Measurements from ENCODE around the gene PBX3. TPM values are rescaled to one million over a fixed set of nuclear protein-coding genes. Genes with fewer than 3 reads are reported as not detected.
A peak's percentile ranks its signal among the peaks of the same experiment; 100 is the strongest.

The PBX3 gene
- total and polyA plus RNA-seq, 12 donors, result 14.5 to 79.6 (median 56.3) TPM

GRCh38 chr9:125703662-125704061 is 43.5 kb upstream of the PBX3 start:
- no peak overlapping the region for H3K27ac ChIP-seq
- no peak for DNase-seq
- intact Hi-C loops (cut with DNase I), result no loop called here
- H3K4me1 ChIP-seq, result peaks cover 5 to 39% (median 19%) of the 10 kb centered on the region in 9 donors
- no peaks in the 10 kb centered on the region for H3K9me3 ChIP-seq
- H3K4me3 ChIP-seq, result no peak overlapping the region
- 85% methylated on average over 4 of the region's 4 CpGs for WGBS, 2 donors
- TF ChIP-seq, protein P1, sequence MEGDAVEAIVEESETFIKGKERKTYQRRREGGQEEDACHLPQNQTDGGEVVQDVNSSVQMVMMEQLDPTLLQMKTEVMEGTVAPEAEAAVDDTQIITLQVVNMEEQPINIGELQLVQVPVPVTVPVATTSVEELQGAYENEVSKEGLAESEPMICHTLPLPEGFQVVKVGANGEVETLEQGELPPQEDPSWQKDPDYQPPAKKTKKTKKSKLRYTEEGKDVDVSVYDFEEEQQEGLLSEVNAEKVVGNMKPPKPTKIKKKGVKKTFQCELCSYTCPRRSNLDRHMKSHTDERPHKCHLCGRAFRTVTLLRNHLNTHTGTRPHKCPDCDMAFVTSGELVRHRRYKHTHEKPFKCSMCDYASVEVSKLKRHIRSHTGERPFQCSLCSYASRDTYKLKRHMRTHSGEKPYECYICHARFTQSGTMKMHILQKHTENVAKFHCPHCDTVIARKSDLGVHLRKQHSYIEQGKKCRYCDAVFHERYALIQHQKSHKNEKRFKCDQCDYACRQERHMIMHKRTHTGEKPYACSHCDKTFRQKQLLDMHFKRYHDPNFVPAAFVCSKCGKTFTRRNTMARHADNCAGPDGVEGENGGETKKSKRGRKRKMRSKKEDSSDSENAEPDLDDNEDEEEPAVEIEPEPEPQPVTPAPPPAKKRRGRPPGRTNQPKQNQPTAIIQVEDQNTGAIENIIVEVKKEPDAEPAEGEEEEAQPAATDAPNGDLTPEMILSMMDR (IDR thresholded peaks at IDR 0.05), result no peak
- ATAC-seq, result no peak
- H3K36me3 ChIP-seq, result no peaks in the 10 kb centered on the region
- no peaks in the 10 kb centered on the region for H3K27me3 ChIP-seq

DNA sequence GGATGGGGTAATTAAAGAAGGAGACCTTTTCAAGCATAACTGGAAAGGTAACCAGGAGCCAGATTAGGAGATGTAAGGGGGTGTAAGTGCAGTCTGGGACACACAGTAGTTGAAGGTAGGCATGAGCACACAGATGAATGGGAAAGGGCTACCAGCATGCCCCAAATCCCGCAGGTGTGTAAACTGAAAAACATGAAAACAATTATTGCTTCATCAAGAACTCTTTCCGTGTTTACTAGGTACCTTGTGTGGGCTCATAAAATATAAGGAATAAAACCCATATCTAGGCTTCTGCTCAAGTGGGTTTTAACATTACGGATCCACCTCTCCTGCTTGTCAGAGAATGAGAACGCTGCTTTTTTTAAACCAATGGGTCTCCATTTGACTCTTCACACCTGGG is 41.3 kb upstream of the PBX3 start:
- H3K9me3 ChIP-seq, result no peaks in the 10 kb centered on the region
- 83 to 89% methylated on average over 4 of the region's 4 CpGs for WGBS, 2 donors
- H3K4me3 ChIP-seq, result peak overlapping the region; percentile 86 to 100 (median 93)
- TF ChIP-seq, protein P1 (IDR thresholded peaks at IDR 0.05), result no peak
- H3K27ac ChIP-seq, result no peak overlapping the region
- peaks cover 5 to 36% (median 19%) of the 10 kb centered on the region in 9 donors for H3K4me1 ChIP-seq
- intact Hi-C loops (cut with DNase I), result loop anchor here in 2 of 10 donors (5.0 kb wide), 1 partner anchor 41 kb away; the partner anchor contains the start of gene PBX3 (in 2 of the 2)
- DNase-seq (no peak), ATAC-seq (no peak)
- no peaks in the 10 kb centered on the region for H3K36me3 ChIP-seq
- no peaks in the 10 kb centered on the region for H3K27me3 ChIP-seq

DNA sequence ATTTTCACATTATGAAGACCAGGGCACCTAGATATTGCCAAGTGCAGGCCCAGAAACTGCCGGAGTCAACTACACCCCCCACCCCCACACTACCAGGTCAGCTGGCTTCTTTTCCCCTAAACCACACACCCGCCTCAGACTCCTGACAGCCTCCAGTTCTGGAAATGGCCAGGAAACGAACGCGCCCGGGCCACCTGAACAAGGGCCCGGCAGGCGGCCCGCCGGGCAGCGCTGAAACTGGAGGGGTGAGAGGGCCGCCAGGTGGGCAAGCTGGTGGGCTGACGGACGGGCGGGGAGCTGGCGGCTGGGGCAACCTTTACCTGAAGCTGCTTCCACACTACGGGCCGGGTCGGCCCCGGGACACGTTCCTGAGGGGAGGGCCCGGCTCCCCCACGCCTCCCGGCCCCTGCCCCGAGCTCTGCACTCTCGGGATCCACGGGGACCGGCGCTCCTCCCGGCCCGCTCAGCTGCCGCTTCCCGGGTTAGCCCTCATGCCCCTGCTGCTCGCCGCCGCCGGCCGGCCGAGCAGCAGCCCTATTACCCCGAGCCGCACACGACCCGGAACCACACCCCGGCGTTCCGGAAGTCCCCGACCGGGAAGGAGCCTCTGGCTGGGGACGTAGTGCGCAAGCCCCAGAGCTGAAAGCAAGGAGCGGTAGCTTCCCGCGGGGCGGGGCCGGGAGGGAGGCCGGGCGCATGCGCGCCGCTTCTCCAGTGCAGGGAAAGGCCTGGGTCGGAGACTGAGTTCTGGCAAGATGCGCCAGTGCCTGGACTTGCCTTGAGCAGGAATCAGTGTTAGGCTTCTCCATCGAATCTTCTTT is 40.3 kb upstream of the PBX3 start, which contains the start of gene MAPKAP1:
Gene MAPKAP1, minus strand, starts transcription at position 558 of the 821 bp plus-strand sequence. CDS start 34,634 bp downstream, outside the sequence.
- Histone ChIP-seq H3K27me3 (no peaks in the 10 kb centered on the region), H3K36me3 (no peaks in the 10 kb centered on the region), H3K4me3 (peak within 1 kb of the TSS; percentile 86 to 100 (median 93)), H3K9me3 (no peaks in the 10 kb centered on the region), H3K27ac (peak within 1 kb of the TSS; percentile 27 to 96 (median 79)), H3K4me1 (peaks cover 5 to 33% (median 18%) of the 10 kb centered on the region in 9 donors)
- WGBS, 2 donors, result 0% methylated on average over 50 to 63 of the region's 63 CpGs
- TF ChIP-seq, protein P1 (IDR thresholded peaks at IDR 0.05), result peak in 1 of 9 donors; percentile 3
- peak; percentile 100 for ATAC-seq
- peak; percentile 97 to 99 for DNase-seq
- intact Hi-C loops (cut with DNase I), result loop anchor here in 2 of 10 donors (5.0 kb wide), 1 partner anchor 40 kb away; the partner anchor contains the start of gene PBX3 (in 2 of the 2)

DNA sequence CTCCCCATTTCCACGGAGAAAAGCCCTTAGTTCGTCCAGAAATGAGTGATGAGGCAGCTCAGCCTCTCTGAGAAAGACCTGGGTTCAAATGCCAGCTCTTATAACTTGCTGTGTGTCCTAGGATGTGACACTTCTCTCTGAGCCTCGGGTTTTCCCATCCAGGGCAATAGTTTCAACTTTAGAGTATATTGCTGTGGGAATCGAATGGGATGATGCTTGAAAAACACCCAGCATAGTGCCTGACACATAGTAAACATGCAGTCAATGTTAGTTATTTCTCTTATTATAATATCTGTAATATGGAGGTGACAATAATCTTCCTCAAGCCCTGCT is 39.7 kb upstream of the PBX3 start:
- Histone ChIP-seq H3K9me3 (no peaks in the 10 kb centered on the region), H3K4me1 (peaks cover 5 to 33% (median 18%) of the 10 kb centered on the region in 9 donors), H3K27me3 (no peaks in the 10 kb centered on the region), H3K36me3 (no peaks in the 10 kb centered on the region), H3K4me3 (peak overlapping the region; percentile 86 to 100 (median 93)), H3K27ac (peak overlapping the region; percentile 27 to 96 (median 79))
- TF ChIP-seq, protein P1 (IDR thresholded peaks at IDR 0.05), result no peak
- DNase-seq (no peak), ATAC-seq (peak in 1 of 8 donors; percentile 3)
- intact Hi-C loops (cut with DNase I), result loop anchor here in 2 of 10 donors (5.0 kb wide), 1 partner anchor 40 kb away; the partner anchor contains the start of gene PBX3 (in 2 of the 2)
- 28 to 35% methylated on average over 4 of the region's 4 CpGs for WGBS, 2 donors

Measured in heart right ventricle (tissue), 16 donors.